OCI-LY3 (cell line): ENCODE measurements around the gene CXCL9.

Experiments used
- EZH2phosphoT487 ChIP-seq: fragments of 200-600 bp; shearing (Covaris generic); IDR thresholded peaks from 2 replicates; pipeline ENCODE4 v1.6.1; 2018; ENCODE audit warnings: antibody characterized with exemption, mixed run types, low read depth
- TF ChIP-seq, protein P1 (sequence below): fragments of 200-600, 300-600 bp; sonication (generic); IDR thresholded peaks from 2 replicates; pipeline ENCODE4 v1.5.1; 2014; ENCODE audit warnings: antibody characterized with exemption, low read length, low read depth

GRCh38 chr4:75973766-75974165 is 33.5 kb downstream of the CXCL9 start:
- TF ChIP-seq, protein P1, sequence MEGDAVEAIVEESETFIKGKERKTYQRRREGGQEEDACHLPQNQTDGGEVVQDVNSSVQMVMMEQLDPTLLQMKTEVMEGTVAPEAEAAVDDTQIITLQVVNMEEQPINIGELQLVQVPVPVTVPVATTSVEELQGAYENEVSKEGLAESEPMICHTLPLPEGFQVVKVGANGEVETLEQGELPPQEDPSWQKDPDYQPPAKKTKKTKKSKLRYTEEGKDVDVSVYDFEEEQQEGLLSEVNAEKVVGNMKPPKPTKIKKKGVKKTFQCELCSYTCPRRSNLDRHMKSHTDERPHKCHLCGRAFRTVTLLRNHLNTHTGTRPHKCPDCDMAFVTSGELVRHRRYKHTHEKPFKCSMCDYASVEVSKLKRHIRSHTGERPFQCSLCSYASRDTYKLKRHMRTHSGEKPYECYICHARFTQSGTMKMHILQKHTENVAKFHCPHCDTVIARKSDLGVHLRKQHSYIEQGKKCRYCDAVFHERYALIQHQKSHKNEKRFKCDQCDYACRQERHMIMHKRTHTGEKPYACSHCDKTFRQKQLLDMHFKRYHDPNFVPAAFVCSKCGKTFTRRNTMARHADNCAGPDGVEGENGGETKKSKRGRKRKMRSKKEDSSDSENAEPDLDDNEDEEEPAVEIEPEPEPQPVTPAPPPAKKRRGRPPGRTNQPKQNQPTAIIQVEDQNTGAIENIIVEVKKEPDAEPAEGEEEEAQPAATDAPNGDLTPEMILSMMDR, result no peak
- TF ChIP-seq EZH2phosphoT487, result no peak
